ENCODE results near the gene TTF1. TPM values are rescaled to one million over a fixed set of nuclear protein-coding genes. Genes with fewer than 3 reads are reported as not detected.

Gene TTF1
- total RNA-seq, 4 donors from 2014 or later: 14.5 to 19.7 (median 16.1) TPM

GRCh38 chr9:132370592-132370991, 36.0 kb downstream of the TTF1 start:
- H3K27me3 ChIP-seq: no peaks in the 10 kb centered on the region
- H3K36me3 ChIP-seq: peaks cover 0 to 9% of the 10 kb centered on the region in 2 donors
- H3K27ac ChIP-seq: no peak overlapping the region
- 94 to 100% methylated on average over 4 of the region's 4 CpGs for WGBS, 2 donors (ENCODE audit: low coverage in 1 of 2)
- H3K9me3 ChIP-seq: no peaks in the 10 kb centered on the region
- ATAC-seq: no peak
- no peak overlapping the region for H3K4me3 ChIP-seq
- H3K4me1 ChIP-seq: no peaks in the 10 kb centered on the region
- TF ChIP-seq, protein P1, sequence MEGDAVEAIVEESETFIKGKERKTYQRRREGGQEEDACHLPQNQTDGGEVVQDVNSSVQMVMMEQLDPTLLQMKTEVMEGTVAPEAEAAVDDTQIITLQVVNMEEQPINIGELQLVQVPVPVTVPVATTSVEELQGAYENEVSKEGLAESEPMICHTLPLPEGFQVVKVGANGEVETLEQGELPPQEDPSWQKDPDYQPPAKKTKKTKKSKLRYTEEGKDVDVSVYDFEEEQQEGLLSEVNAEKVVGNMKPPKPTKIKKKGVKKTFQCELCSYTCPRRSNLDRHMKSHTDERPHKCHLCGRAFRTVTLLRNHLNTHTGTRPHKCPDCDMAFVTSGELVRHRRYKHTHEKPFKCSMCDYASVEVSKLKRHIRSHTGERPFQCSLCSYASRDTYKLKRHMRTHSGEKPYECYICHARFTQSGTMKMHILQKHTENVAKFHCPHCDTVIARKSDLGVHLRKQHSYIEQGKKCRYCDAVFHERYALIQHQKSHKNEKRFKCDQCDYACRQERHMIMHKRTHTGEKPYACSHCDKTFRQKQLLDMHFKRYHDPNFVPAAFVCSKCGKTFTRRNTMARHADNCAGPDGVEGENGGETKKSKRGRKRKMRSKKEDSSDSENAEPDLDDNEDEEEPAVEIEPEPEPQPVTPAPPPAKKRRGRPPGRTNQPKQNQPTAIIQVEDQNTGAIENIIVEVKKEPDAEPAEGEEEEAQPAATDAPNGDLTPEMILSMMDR (IDR thresholded peaks at IDR 0.05): no peak
- no peak for TF ChIP-seq POLR2AphosphoS5 (IDR thresholded peaks at IDR 0.05)

DNA sequence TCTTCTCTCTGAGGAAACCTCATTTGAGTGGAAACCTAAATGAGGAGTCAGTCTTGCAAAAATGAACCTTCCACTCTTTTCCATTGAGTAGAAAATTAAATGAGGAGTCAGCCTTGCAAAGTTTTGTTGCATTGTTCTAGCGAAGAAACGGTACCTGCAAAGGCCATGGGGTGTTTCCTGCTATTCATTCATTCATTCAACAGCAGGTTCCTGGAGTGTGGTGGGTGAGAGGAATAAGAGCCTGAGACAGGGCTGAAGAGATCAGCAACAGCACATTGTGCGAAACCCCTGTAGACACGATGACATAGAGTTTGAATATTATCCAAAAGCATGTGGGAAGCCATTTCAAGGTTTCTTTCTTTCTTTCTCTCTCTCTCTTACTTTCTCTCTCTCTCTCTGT, 37.2 kb downstream of the TTF1 start:
- H3K4me3 ChIP-seq: no peak overlapping the region
- H3K36me3 ChIP-seq: no peaks in the 10 kb centered on the region
- WGBS, 2 donors (ENCODE audit: low coverage in 1 of 2): 78 to 83% methylated on average over 4 of the region's 4 CpGs
- no peaks in the 10 kb centered on the region for H3K27me3 ChIP-seq
- H3K4me1 ChIP-seq: no peaks in the 10 kb centered on the region
- TF ChIP-seq, protein P1 (IDR thresholded peaks at IDR 0.05): no peak
- TF ChIP-seq EP300 (IDR thresholded peaks at IDR 0.05): no peak
- TF ChIP-seq POLR2AphosphoS5 (IDR thresholded peaks at IDR 0.05): no peak
- TF ChIP-seq POLR2A (IDR thresholded peaks at IDR 0.05): no peak
- no peak overlapping the region for H3K27ac ChIP-seq
- no peaks in the 10 kb centered on the region for H3K9me3 ChIP-seq
- ATAC-seq: no peak

- no peaks in the 10 kb centered on the region for H3K36me3 ChIP-seq
- H3K27me3 ChIP-seq: no peaks in the 10 kb centered on the region
- no peaks in the 10 kb centered on the region for H3K4me1 ChIP-seq
- no peak overlapping the region for H3K27ac ChIP-seq
- no peak for ATAC-seq
- 69 to 80% methylated on average over 7 to 11 of the region's 13 CpGs for WGBS, 2 donors (ENCODE audit: low coverage in 1 of 2)
- H3K9me3 ChIP-seq: no peaks in the 10 kb centered on the region
- TF ChIP-seq POLR2AphosphoS5 (IDR thresholded peaks at IDR 0.05): no peak
- no peak for TF ChIP-seq EP300 (IDR thresholded peaks at IDR 0.05)
- TF ChIP-seq POLR2A (IDR thresholded peaks at IDR 0.05): no peak
- TF ChIP-seq, protein P1 (IDR thresholded peaks at IDR 0.05): no peak
- H3K4me3 ChIP-seq: no peak overlapping the region
These were observed 38.9 kb downstream of the TTF1 start for GRCh38 chr9:132367613-132368313.

DNA sequence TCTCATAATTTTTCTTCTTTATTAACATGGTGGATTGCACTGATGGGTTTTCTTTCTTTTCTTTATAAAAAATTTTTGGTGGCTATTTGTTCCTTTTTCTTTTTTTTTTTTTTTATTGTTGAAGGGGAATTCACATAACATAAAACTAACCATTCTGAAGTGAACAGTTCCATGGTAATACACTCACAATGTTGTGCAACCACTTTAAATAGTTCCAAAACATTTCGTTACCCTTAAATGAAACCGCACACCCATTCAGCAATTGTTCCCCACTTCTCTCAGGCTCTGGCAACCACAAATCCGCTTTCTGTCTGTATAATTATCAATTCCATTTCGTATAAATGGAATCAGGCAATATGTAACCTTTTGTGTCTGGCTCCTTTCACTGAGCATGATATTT, 40.2 kb downstream of the TTF1 start:
- Histone ChIP-seq H3K4me3 (no peak overlapping the region), H3K4me1 (no peaks in the 10 kb centered on the region), H3K36me3 (no peaks in the 10 kb centered on the region), H3K27ac (no peak overlapping the region), H3K9me3 (no peaks in the 10 kb centered on the region), H3K27me3 (no peaks in the 10 kb centered on the region)
- ATAC-seq: no peak
- WGBS, 2 donors (ENCODE audit: low coverage in 1 of 2): 81 to 82% methylated on average over 4 of the region's 4 CpGs
- TF ChIP-seq, protein P1 (IDR thresholded peaks at IDR 0.05): no peak
- no peak for TF ChIP-seq EP300 (IDR thresholded peaks at IDR 0.05)
- TF ChIP-seq POLR2AphosphoS5 (IDR thresholded peaks at IDR 0.05): no peak
- no peak for TF ChIP-seq POLR2A (IDR thresholded peaks at IDR 0.05)

- Histone ChIP-seq H3K9me3 (no peaks in the 10 kb centered on the region), H3K36me3 (no peaks in the 10 kb centered on the region), H3K27me3 (no peaks in the 10 kb centered on the region), H3K27ac (no peak overlapping the region), H3K4me1 (no peaks in the 10 kb centered on the region), H3K4me3 (no peak overlapping the region)
- WGBS, 2 donors (ENCODE audit: low coverage in 1 of 2): 59 to 80% methylated on average over 3 of the region's 3 CpGs
- TF ChIP-seq POLR2AphosphoS5 (IDR thresholded peaks at IDR 0.05) (no peak), POLR2A (IDR thresholded peaks at IDR 0.05) (no peak), EP300 (IDR thresholded peaks at IDR 0.05) (no peak)
- TF ChIP-seq, protein P1 (IDR thresholded peaks at IDR 0.05): no peak
- no peak for ATAC-seq
These were observed 40.7 kb downstream of the TTF1 start for GRCh38 chr9:132365986-132366385.

Data from gastroesophageal sphincter (tissue), 4 donors.